Measurements from ENCODE around the gene WDR59.

- TF ChIP-seq CTCF (IDR thresholded peaks at IDR 0.05), result no peak
- no peak for TF ChIP-seq POLR2A (IDR thresholded peaks at IDR 0.05)
- TF ChIP-seq EP300 (IDR thresholded peaks at IDR 0.05), result no peak
Observed at GRCh38 chr16:74874912-74875546, 109.9 kb downstream of the WDR59 start.

Measured in tibial nerve (tissue), 4 donors.